GM21526 (cell line): ENCODE results near the gene MAPK1.
A peak's percentile ranks its signal among the peaks of the same experiment; 100 is the strongest.
"Not testable (repeated sequence)": the region's sequence is repeated elsewhere in the genome, so short reads cannot be mapped to it uniquely, and the experiment has no call there.

Source experiments
- ATAC-seq: cut with Tn5 transposase; IDR thresholded peaks from one replicate; pipeline ENCODE4 v1.9.1; 2021; ENCODE audit warnings: moderate library complexity; ENCODE audit not compliant: unreplicated experiment, low FRiP score

The MAPK1 gene

GRCh38 chr22:21867528-21868266 is at the start of gene MAPK1:
TSS of gene MAPK1 (minus strand) at chr22:21867645. CDS start at chr22:21867440, 205 bp downstream.
- peak; percentile 75 for ATAC-seq

DNA sequence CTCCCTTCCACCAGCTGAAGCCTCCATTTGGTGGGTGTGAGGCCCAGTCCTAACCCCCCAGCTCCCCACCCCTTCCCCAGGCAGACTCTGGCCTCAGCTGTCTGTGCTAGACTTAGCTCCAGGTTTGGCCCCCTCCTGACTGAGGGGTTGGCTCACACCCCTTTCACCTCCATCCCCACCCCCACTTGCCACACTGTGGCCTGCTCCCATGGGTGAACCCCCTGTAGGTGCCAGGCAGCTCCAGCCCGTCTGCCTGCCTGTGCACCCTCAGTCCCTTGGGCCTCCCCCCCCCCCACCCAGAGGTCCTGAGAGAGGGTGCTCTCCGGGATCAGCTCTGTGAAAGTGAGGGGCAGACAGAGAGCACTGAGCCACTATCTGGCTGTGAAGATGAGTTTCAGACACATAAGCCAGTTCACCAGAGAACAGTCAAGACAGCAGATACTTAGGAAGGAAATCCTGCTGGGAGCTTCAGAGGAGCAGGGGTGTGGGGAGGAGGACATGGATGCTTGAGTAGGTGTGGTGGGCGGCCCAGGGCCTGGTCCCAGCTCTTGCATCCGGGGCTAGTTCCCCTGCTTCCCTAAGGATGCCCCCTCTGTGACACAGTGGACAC is 49.0 kb upstream of the MAPK1 start:
- ATAC-seq, result no peak

DNA sequence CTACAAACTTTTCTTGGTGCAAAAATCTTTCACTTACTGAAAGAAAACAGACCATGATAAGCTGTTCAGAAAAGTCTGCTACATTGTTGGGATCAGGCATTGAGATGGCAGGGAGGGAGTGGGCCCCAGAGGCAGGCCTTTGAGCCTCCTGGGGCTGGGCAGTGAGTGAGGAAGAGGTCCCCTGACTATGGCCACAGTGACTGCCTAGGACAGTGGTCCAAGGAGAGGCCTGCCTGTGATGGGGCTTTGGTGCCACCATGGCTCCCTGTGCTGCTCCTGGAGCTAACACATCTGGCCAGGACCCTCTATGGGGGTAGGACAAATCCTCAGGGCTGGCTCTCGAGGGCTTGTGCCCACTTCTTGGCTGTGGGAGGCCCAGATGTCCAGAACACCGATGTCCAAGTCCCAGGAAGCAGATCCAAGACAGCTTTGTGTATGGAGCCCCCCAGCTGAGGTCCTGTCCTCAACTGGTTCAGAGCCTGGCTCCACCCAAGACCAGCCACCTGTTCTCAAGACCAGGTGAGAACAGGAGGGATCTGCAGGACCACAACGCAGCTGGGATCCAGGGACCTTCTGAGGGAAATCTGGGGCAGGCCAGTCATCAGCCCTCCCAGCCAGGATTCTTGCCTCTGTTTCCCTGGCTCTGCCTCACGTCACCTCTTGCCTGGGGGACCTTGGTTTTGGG is 48.3 kb upstream of the MAPK1 start:
- no peak for ATAC-seq

DNA sequence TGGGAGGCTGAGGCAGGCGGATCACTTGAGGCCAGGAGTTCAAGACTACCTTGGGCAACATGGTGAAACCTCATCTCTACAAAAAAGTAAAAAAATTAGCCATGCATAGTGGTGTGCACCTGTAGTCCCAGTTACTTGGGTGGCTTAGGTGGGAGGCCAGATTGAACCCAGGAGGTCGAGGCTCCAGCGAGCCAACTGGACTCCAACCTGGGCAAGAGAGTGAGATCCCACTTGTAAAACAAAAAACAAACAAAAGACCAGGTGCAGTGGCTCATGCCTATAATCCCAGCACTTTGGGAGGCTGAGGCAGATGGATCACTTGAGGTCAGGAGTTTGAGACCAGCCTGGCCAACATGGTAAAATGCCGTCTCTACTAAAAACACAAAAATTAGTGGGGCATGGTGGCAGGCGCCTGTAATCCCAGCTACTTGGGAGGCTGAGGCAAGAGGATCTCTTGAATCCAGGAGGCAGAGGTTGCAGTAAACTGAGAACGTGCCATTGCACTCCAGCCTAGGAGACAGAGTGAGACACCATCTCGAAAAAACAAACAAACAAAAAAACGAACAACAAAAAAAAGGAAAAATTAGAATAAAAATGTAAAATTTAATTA is 46.7 kb upstream of the MAPK1 start:
- ATAC-seq, result not testable (repeated sequence)

DNA sequence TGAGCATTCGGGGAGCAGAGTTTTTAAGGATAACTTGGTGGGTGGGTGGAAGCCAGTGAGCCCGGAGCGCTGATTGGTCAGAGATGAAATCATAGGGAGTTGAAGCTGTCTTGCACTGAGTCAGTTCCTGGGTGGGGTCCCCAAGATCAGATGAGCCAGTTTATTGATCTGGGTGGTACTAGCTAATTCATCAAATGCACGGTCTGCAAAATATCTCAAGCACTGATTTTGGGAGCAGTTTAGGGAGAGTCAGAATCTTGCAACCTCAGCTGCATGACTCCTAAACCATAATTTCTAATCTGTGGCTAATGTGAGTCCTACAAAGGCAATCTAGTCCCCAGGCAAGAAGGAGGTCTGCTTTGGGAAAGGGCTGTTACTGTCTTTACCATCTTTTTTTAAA is 42.9 kb upstream of the MAPK1 start:
- ATAC-seq, result not testable (repeated sequence)

- ATAC-seq, result no peak
These were observed 42.4 kb upstream of the MAPK1 start for GRCh38 chr22:21909871-21910270.

DNA sequence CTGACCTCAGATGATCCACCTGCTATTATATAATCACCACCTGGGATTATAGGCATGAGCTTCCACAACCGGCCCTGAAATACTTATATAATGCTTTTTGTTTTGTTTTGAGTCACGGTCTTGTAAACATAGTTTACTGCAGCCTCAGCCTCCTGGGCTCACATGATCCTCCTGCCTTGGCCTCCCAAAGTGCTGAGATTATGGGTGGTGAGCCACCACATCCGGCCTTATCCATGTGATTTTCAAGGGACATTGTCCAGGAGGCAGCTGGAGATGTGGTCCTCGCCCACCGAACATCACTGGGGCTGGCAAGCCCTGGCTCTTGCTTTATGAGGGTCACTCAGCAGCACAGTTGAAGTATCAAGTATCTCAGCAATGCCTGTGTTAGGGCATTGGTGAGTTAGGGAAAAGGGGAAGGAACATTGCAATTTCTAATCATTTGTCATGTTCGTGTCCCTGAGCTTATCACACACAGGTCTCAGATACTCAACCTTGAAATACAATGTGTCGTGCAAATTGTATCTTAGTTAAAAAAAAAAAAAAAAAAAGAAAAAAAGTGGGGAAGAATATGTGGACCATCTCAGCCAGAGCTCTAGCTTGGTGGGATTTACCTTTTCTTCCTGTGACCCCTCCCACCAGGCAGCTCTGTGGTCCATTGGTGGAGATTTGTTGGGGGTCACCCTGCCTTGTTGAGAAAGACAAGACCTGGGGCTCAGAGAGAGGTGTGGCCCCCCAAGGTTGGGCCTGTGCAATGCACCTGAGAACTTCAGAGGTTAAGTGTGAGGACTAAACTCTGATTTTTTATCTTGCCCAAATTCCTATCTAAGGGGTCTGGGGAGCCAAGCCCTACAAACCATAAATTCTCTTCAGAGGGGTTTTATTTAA is 40.4 kb upstream of the MAPK1 start:
- ATAC-seq, result no peak

- not testable (repeated sequence) for ATAC-seq
These were observed 37.8 kb upstream of the MAPK1 start for GRCh38 chr22:21905234-21905633.

- ATAC-seq, result no peak
These were observed 36.9 kb upstream of the MAPK1 start for GRCh38 chr22:21904250-21904789.

GRCh38 chr22:21903283-21903682 is 35.8 kb upstream of the MAPK1 start:
- no peak for ATAC-seq

DNA sequence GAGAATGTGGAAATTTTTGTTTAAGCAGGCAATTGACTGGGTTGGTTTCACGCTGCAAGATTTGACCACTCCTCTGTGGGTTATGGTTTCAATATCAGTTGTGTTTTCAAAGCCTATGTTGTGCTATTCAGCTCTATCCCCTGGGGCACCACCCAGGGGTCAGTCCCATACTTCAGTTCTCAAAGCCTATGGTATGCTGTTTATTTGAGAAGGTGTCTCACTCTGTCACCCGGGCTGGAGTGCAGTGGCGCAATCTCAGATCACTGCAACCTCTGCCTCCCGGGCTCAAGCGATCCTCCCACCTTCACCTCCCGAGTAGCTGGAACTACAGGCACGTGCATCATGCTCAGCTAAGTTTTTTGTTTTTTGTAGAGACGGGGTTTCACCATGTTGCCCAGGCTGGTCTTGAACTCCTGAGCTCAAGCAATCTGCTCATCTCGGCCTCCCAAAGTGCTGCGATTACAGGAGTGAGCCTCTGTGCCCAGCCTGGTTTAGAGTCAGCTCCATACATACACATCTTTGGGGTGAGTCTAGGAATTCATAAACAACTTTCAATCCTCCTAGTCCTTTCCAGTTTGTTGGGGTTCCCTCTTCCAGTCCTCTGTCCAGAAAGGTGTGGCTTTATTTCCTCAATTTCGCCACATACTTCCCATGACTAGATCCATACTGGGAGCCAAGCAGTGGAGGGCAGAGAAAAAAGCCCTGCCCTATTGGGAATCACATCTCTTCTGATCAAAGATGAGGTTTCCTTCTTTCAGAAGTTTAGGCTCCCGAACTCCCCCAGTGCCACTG is 35.0 kb upstream of the MAPK1 start:
- ATAC-seq, result no peak

- ATAC-seq, result no peak
These were observed 31.0 kb upstream of the MAPK1 start for GRCh38 chr22:21898354-21898896.

DNA sequence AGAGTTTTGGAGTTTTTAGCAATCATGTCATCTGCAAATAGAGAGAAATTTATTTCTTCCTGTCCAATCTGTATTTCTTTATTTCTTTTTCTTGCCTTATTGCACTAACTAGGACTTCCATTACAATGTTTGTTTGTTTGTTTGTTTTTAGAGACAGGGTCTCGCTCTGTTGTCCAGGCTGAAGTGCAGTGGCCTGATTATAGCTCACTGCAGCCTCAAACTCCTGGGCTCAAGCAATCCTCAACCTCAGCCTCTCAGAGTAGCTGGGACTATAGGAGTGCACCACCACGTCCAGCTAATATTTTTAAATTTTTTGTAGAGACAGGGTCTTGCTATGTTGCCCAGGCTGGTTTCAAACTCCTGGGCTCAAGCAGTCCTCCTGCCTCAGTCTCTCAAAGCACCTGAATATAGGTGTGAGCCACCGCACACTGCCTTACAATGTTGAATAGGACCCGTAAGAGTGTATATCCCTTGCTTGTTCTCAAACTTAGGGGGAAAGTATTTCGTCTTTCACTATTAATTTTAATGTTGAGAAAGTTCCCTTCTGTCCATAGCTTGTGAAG is 29.6 kb upstream of the MAPK1 start:
- no peak for ATAC-seq

GRCh38 chr22:21896275-21896674 is 28.8 kb upstream of the MAPK1 start:
- ATAC-seq, result not testable (repeated sequence)

DNA sequence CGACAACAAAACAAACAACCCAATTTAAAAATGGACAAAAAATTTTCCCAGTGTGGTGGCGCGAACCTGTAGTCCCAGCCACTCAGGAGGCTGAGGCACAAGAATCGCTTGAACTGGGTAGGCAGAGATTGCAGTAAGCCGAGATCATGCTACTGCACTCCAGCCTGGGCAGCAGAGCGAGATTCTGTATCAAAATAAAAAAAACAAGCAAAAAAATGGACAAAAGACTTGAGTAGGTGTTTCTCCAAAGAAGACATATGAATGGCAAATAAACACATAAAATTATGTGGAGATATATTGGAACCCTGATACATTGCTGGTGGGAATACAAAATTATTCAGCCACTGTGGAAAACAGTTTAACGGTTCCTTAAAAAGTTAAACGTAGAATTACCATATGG is 27.4 kb upstream of the MAPK1 start:
- no peak for ATAC-seq

- ATAC-seq, result no peak
These were observed 22.0 kb upstream of the MAPK1 start for GRCh38 chr22:21889251-21889990.

- ATAC-seq, result no peak
These were observed 20.4 kb upstream of the MAPK1 start for GRCh38 chr22:21887841-21888240.

- ATAC-seq, result not testable (repeated sequence)
These were observed 16.5 kb upstream of the MAPK1 start for GRCh38 chr22:21883930-21884329.
